Progenitor cell of endocrine pancreas (in vitro differentiated cells): Measurements from ENCODE around the gene TLN1. TPM values are rescaled to one million over a fixed set of nuclear protein-coding genes. Genes with fewer than 3 reads are reported as not detected.

Source experiments
- DNase-seq: peaks from one replicate; pipeline ENCODE4 v3.0.0; 2021; ENCODE audit warnings: low spot score; ENCODE audit not compliant: unreplicated experiment
- H3K27ac Mint-ChIP-seq: 2 replicates; pipeline ENCODE4 v1.8.0; 2021; ENCODE audit warnings: mild to moderate bottlenecking, moderate library complexity, mixed read lengths
- H3K27me3 Mint-ChIP-seq: 2 replicates; pipeline ENCODE4 v1.8.0; 2021; ENCODE audit warnings: mixed read lengths
- H3K36me3 Mint-ChIP-seq: 2 replicates; pipeline ENCODE4 v1.8.0; 2022; ENCODE audit warnings: mixed read lengths; ENCODE audit not compliant: insufficient read depth
- H3K4me1 Mint-ChIP-seq: 2 replicates; pipeline ENCODE4 v1.8.0; 2021; ENCODE audit warnings: low read depth, mixed read lengths
- H3K4me3 Mint-ChIP-seq: 2 replicates; pipeline ENCODE4 v1.8.0; 2021; ENCODE audit warnings: low read depth, mild to moderate bottlenecking, moderate library complexity, mixed read lengths
- H3K9me3 Mint-ChIP-seq: 2 replicates; pipeline ENCODE4 v1.8.0; 2021; ENCODE audit warnings: low read depth, mixed read lengths
- total RNA-seq: library from RNA; stranded (reverse); gene quantifications from 2 replicates; pipeline ENCODE4 v1.2.1, GENCODE V29; 2021
- TF ChIP-seq, protein P1 (sequence below): fragments of 200-600 bp; sonication (generic); IDR thresholded peaks from one replicate; pipeline ENCODE4 v1.5.0; 2021; ENCODE audit warnings: antibody characterized with exemption, mild to moderate bottlenecking; ENCODE audit not compliant: unreplicated experiment

Gene TLN1
- total RNA-seq, 1 donor from 2014 or later: 136 TPM

DNA sequence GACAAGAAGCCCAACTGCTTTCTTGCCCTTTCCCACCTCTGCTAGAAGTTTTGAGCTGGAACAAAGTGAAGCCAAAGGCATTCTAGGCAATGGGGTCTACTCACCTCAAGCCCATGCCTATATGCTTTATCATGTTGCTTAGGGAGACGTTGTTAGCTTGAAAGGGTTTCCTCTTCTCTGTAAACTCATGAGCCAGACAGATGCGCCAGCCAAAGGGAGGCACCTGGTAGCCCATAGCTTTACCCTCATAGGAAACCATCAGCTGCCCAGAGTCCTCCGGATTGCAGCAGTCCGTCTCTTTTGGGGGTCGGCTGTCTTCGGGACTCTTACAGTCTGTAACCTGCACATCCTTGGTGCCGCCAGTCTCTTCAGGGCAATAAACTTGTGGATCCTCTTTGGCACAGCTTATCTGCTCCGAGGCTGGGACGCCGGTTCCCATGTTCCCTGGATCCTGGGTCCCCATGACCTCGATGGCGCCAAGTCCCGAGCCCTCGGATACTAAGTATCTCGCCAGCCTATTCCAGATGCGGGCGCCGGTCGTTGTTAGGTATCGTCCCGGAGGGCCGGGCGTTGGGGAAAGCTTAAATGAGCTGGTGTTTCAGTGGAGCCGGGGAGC, 16.4 kb upstream of the TLN1 start:
- TF ChIP-seq, protein P1, sequence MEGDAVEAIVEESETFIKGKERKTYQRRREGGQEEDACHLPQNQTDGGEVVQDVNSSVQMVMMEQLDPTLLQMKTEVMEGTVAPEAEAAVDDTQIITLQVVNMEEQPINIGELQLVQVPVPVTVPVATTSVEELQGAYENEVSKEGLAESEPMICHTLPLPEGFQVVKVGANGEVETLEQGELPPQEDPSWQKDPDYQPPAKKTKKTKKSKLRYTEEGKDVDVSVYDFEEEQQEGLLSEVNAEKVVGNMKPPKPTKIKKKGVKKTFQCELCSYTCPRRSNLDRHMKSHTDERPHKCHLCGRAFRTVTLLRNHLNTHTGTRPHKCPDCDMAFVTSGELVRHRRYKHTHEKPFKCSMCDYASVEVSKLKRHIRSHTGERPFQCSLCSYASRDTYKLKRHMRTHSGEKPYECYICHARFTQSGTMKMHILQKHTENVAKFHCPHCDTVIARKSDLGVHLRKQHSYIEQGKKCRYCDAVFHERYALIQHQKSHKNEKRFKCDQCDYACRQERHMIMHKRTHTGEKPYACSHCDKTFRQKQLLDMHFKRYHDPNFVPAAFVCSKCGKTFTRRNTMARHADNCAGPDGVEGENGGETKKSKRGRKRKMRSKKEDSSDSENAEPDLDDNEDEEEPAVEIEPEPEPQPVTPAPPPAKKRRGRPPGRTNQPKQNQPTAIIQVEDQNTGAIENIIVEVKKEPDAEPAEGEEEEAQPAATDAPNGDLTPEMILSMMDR: no peak
- Mint-ChIP-seq H3K4me1 (peaks cover 32% of the 10 kb centered on the region), H3K4me3 (peak overlapping the region; percentile 90), H3K36me3 (peaks cover 19% of the 10 kb centered on the region), H3K27me3 (no peaks in the 10 kb centered on the region), H3K9me3 (no peaks in the 10 kb centered on the region), H3K27ac (peak overlapping the region; percentile 75)
- no peak for DNase-seq

DNA sequence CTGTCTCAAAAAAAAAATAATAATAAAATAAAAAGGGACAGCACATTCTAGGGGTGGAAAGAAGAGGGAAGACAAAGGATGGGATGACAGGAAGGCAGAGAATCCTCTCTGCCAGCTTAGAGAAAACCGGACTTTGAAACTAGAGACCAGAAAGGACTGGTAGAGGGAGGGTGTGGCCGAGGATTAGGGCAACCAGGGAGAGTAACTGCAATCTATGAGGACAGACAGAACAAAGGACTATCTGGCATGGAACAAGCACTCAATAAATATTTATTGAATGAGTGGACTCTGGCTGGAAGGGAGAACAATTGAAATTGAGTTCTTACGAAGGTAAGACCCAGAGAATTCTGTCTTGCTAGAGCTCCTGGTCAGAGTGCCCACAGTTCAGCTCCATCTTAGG, 14.6 kb upstream of the TLN1 start:
- H3K4me3 Mint-ChIP-seq: peak overlapping the region; percentile 90
- no peak for DNase-seq
- TF ChIP-seq, protein P1: no peak
- no peaks in the 10 kb centered on the region for H3K9me3 Mint-ChIP-seq
- no peaks in the 10 kb centered on the region for H3K27me3 Mint-ChIP-seq
- peak overlapping the region; percentile 88 for H3K27ac Mint-ChIP-seq
- peaks cover 32% of the 10 kb centered on the region for H3K4me1 Mint-ChIP-seq
- H3K36me3 Mint-ChIP-seq: peaks cover 17% of the 10 kb centered on the region

- no peaks in the 10 kb centered on the region for H3K9me3 Mint-ChIP-seq
- TF ChIP-seq, protein P1: no peak
- no peak overlapping the region for H3K4me3 Mint-ChIP-seq
- peaks cover 16% of the 10 kb centered on the region for H3K36me3 Mint-ChIP-seq
- no peaks in the 10 kb centered on the region for H3K27me3 Mint-ChIP-seq
- peaks cover 32% of the 10 kb centered on the region for H3K4me1 Mint-ChIP-seq
- H3K27ac Mint-ChIP-seq: peak overlapping the region; percentile 23
- DNase-seq: no peak
These were observed 13.6 kb upstream of the TLN1 start for GRCh38 chr9:35745569-35745968.

DNA sequence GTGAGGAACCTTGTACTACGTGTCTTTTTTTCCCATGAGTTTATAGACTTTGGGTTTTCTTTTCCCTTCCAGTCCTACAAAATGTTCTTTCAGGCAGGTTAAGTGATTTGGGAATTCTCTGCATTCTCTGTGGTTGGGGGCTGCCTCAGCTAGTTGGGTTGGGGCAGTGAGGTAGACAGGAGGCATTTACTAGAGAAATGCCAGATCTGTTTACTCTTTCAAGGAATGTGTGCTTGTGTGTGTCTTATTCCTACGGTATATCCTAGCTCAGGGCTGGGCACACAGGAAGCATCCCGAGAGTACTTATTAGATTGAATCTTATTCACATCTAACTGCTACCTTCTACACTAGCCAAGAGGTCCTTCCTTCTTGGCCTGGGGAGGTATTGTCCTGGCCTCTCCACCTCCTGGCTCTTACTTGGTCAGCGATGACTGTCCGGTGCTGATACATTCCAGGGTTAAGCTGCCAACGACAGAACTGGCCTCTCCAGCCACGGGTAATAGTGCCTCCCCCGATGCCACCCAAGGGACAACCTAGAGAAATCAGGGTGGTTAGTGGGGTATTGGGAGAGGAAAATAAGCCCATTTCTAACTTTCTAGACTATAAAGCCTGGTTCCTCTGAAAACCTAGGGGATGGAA, 12.0 kb upstream of the TLN1 start:
- TF ChIP-seq, protein P1: no peak
- peaks cover 20% of the 10 kb centered on the region for H3K36me3 Mint-ChIP-seq

GRCh38 chr9:35743452-35743851, 11.5 kb upstream of the TLN1 start:
- Mint-ChIP-seq H3K27ac (no peak overlapping the region), H3K36me3 (peaks cover 25% of the 10 kb centered on the region), H3K4me3 (no peak overlapping the region), H3K27me3 (no peaks in the 10 kb centered on the region), H3K4me1 (peaks cover 26% of the 10 kb centered on the region), H3K9me3 (no peaks in the 10 kb centered on the region)
- DNase-seq: no peak
- TF ChIP-seq, protein P1: no peak

More for the DNA sequence above, 12.0 kb upstream of the TLN1 start:
- no peaks in the 10 kb centered on the region for H3K9me3 Mint-ChIP-seq
- H3K4me3 Mint-ChIP-seq: no peak overlapping the region
- H3K27ac Mint-ChIP-seq: no peak overlapping the region
- H3K4me1 Mint-ChIP-seq: peaks cover 26% of the 10 kb centered on the region
- H3K27me3 Mint-ChIP-seq: no peaks in the 10 kb centered on the region
- DNase-seq: no peak
